HG03060 (cell line): Measurements from ENCODE around the gene ARRB1.

ENCODE experiments used
- ATAC-seq: cut with Tn5 transposase; IDR thresholded peaks from one replicate; pipeline ENCODE4 v1.9.1; 2021; ENCODE audit warnings: low read depth, moderate number of reproducible peaks; ENCODE audit not compliant: unreplicated experiment

Gene ARRB1

GRCh38 chr11:75239531-75240290 lies 111.8 kb downstream of the ARRB1 start:
- no peak for ATAC-seq

GRCh38 chr11:75238595-75239440 lies 112.6 kb downstream of the ARRB1 start:
- no peak for ATAC-seq

GRCh38 chr11:75237050-75237449 lies 114.4 kb downstream of the ARRB1 start:
- no peak for ATAC-seq

- no peak for ATAC-seq
These were observed 115.4 kb downstream of the ARRB1 start for GRCh38 chr11:75236062-75236461.

- no peak for ATAC-seq
These were observed 117.7 kb downstream of the ARRB1 start for GRCh38 chr11:75233754-75234172.

- no peak for ATAC-seq
These were observed 120.8 kb downstream of the ARRB1 start for GRCh38 chr11:75230621-75231020.

- ATAC-seq, result no peak
These were observed 122.0 kb downstream of the ARRB1 start for GRCh38 chr11:75229466-75229865.

GRCh38 chr11:75225794-75226193 lies 125.7 kb downstream of the ARRB1 start:
- no peak for ATAC-seq

GRCh38 chr11:75223954-75224643 lies 127.4 kb downstream of the ARRB1 start:
- ATAC-seq, result no peak

- ATAC-seq, result no peak
These were observed 131.6 kb downstream of the ARRB1 start for GRCh38 chr11:75219869-75220268.

- no peak for ATAC-seq
These were observed 136.6 kb downstream of the ARRB1 start for GRCh38 chr11:75214843-75215242.

- no peak for ATAC-seq
These were observed 137.0 kb downstream of the ARRB1 start for GRCh38 chr11:75214411-75214821.
